ENCODE measurements around the gene TSPAN5.

DNA sequence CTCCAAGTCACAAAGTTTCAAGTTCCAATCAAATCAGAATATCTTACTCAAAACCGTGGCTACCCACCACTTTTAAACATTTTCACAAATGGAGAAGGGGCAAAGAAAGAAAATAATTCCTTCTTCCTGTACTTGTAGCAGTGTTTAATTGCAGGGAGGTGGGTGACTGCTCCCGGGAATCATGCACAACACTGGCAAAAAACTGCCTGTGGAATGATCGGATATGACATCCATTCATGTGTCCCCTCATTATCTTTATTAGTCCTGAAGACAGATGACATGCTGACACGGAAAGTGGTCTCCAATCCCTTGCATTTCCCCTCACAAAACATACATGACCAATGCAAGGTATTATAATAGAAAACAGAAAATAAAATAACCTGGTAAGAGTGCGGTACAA is 2.0 kb downstream of the TSPAN5 start:
- TF ChIP-seq, protein P1, sequence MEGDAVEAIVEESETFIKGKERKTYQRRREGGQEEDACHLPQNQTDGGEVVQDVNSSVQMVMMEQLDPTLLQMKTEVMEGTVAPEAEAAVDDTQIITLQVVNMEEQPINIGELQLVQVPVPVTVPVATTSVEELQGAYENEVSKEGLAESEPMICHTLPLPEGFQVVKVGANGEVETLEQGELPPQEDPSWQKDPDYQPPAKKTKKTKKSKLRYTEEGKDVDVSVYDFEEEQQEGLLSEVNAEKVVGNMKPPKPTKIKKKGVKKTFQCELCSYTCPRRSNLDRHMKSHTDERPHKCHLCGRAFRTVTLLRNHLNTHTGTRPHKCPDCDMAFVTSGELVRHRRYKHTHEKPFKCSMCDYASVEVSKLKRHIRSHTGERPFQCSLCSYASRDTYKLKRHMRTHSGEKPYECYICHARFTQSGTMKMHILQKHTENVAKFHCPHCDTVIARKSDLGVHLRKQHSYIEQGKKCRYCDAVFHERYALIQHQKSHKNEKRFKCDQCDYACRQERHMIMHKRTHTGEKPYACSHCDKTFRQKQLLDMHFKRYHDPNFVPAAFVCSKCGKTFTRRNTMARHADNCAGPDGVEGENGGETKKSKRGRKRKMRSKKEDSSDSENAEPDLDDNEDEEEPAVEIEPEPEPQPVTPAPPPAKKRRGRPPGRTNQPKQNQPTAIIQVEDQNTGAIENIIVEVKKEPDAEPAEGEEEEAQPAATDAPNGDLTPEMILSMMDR (IDR thresholded peaks at IDR 0.05; ENCODE audit: insufficient read depth, low read length) = no peak
- TF ChIP-seq SPI1 (IDR thresholded peaks at IDR 0.05; ENCODE audit: borderline replicate concordance, low read depth) (no peak), POLR2AphosphoS5 (IDR thresholded peaks at IDR 0.05; ENCODE audit: low read depth) (no peak), GABPA (IDR thresholded peaks at IDR 0.05; ENCODE audit: low read depth) (no peak)
- TF ChIP-seq, protein P2, sequence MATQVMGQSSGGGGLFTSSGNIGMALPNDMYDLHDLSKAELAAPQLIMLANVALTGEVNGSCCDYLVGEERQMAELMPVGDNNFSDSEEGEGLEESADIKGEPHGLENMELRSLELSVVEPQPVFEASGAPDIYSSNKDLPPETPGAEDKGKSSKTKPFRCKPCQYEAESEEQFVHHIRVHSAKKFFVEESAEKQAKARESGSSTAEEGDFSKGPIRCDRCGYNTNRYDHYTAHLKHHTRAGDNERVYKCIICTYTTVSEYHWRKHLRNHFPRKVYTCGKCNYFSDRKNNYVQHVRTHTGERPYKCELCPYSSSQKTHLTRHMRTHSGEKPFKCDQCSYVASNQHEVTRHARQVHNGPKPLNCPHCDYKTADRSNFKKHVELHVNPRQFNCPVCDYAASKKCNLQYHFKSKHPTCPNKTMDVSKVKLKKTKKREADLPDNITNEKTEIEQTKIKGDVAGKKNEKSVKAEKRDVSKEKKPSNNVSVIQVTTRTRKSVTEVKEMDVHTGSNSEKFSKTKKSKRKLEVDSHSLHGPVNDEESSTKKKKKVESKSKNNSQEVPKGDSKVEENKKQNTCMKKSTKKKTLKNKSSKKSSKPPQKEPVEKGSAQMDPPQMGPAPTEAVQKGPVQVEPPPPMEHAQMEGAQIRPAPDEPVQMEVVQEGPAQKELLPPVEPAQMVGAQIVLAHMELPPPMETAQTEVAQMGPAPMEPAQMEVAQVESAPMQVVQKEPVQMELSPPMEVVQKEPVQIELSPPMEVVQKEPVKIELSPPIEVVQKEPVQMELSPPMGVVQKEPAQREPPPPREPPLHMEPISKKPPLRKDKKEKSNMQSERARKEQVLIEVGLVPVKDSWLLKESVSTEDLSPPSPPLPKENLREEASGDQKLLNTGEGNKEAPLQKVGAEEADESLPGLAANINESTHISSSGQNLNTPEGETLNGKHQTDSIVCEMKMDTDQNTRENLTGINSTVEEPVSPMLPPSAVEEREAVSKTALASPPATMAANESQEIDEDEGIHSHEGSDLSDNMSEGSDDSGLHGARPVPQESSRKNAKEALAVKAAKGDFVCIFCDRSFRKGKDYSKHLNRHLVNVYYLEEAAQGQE (IDR thresholded peaks at IDR 0.05; ENCODE audit: insufficient replicate concordance, low read depth) = no peak

All from HL-60 (cell line).